Measurements from ENCODE around the gene GPR108.
"Not testable (repeated sequence)": the region's sequence is repeated elsewhere in the genome, so short reads cannot be mapped to it uniquely, and the experiment has no call there.

GPR108 gene

DNA sequence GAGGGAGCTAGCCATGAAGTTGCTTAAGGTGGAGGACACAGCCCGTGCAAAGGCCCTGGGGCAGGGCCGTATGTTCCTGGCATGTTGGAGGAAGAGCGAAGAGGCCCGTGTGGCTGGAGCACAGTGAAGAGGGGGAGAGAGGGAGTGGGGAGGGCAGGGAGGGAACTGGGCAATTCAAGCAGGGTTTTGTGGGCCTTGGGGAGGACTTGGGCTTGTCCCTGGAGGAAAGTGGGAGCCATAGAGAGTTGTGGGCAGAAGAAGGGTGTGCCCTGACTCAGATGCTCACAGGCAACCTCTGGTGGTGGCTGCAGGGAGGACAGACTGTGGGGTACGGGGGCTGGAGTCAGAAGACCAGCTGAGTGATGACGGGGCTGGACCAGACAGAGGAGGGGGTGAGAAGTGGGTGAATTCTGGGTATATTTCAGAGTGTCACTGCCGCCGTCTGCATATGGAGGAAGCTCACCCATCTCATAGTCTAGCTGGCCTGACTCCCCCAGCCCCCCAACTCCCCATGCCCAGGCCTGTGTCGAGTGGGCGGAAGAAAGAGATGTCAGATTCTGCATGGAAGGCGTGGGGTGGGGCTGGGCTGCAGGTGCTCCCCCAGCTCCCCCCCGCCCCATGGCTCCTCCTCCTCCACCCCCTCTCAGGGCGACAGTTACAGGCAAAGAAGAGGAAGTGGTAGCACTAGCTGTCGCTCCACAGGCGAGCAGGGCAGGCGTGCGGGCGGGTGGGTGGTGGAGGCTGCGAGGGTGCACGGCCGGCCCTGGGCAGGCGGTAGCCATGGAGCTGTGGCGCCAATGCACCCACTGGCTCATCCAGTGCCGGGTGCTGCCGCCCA lies 34.9 kb upstream of the GPR108 start, which contains the start of gene VAV1:
TSS of gene VAV1 (plus strand) at position 681 of the 838 bp plus-strand sequence. CDS start at position 781, 100 bp downstream.
- Histone ChIP-seq H3K9me3 (ENCODE audit: insufficient read depth, low read depth, low read length) (no peaks in the 10 kb centered on the region), H3F3A (ENCODE audit: low read depth) (peaks cover 10% of the 10 kb centered on the region; the same call in 1 of the 2 replicates), H3K9ac (ENCODE audit: low read depth, low read length, poor library complexity, severe bottlenecking) (peak within 1 kb of the TSS; percentile 96), H3K36me3 (ENCODE audit: insufficient read depth, low read length) (peaks cover 7% of the 10 kb centered on the region; the same call in 1 of the 2 replicates), H3K4me1 (ENCODE audit: insufficient read depth, low read length, poor library complexity, severe bottlenecking) (peaks cover 20% of the 10 kb centered on the region), H3K4me2 (ENCODE audit: low read depth, low read length, poor library complexity, severe bottlenecking) (peak within 1 kb of the TSS; percentile 75), H3K4me3 (ENCODE audit: low read length, poor library complexity, severe bottlenecking) (peak within 1 kb of the TSS; percentile 95), H2AFZ (ENCODE audit: low read length) (peak within 1 kb of the TSS; percentile 52), H4K20me1 (ENCODE audit: insufficient read depth, low read length, poor library complexity, severe bottlenecking) (peaks cover 39% of the 10 kb centered on the region), H3K79me2 (ENCODE audit: insufficient read depth, low read length) (peaks cover 45% of the 10 kb centered on the region), H3K9me2 (replicated peaks; ENCODE audit: low read depth, low read length) (no peaks in the 10 kb centered on the region), H3K27me3 (ENCODE audit: insufficient read depth, low read length, poor library complexity, severe bottlenecking) (no peaks in the 10 kb centered on the region)
- TF ChIP-seq EZH2phosphoT487 (IDR thresholded peaks at IDR 0.05; ENCODE audit: borderline replicate concordance), result no peak
- peak; percentile 70 for TF ChIP-seq CTCF (conservative IDR thresholded peaks at IDR 0.05; ENCODE audit: low read length)

DNA sequence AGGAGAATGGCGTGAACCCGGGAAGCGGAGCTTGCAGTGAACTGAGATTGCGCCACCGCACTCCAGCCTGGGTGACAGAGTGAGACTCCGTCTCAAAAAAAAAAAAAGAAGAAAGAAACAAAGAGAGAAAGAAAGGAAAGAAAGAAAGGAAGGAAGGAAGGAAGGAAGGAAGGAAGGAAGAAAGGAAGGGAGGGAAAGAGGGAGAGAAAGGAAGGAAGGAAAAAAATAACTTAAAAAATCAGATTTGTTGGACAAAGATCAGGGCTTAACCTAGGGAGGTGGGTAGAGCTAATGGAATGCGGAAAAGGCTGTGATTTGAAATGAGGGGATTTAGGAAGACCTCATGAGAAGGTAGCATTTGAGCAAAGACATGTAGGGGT lies 34.3 kb upstream of the GPR108 start:
- peaks cover 33% of the 10 kb centered on the region for H4K20me1 ChIP-seq (ENCODE audit: insufficient read depth, low read length, poor library complexity, severe bottlenecking)
- H3K4me3 ChIP-seq (ENCODE audit: low read length, poor library complexity, severe bottlenecking), result peak overlapping the region; percentile 95
- not testable (repeated sequence) for H3K9me2 ChIP-seq (replicated peaks; ENCODE audit: low read depth, low read length); H3F3A ChIP-seq (ENCODE audit: low read depth); H3K4me2 ChIP-seq (ENCODE audit: low read depth, low read length, poor library complexity, severe bottlenecking); H3K27me3 ChIP-seq (ENCODE audit: insufficient read depth, low read length, poor library complexity, severe bottlenecking); H3K9ac ChIP-seq (ENCODE audit: low read depth, low read length, poor library complexity, severe bottlenecking); H2AFZ ChIP-seq (ENCODE audit: low read length); H3K9me3 ChIP-seq (ENCODE audit: insufficient read depth, low read depth, low read length); H3K36me3 ChIP-seq (ENCODE audit: insufficient read depth, low read length)
- H3K4me1 ChIP-seq (ENCODE audit: insufficient read depth, low read length, poor library complexity, severe bottlenecking), result peaks cover 22% of the 10 kb centered on the region
- H3K79me2 ChIP-seq (ENCODE audit: insufficient read depth, low read length), result peaks cover 39% of the 10 kb centered on the region

- Histone ChIP-seq H3K9me2 (replicated peaks; ENCODE audit: low read depth, low read length) (no peaks in the 10 kb centered on the region), H4K20me1 (ENCODE audit: insufficient read depth, low read length, poor library complexity, severe bottlenecking) (peaks cover 12% of the 10 kb centered on the region), H3K27me3 (ENCODE audit: insufficient read depth, low read length, poor library complexity, severe bottlenecking) (no peaks in the 10 kb centered on the region), H3K79me2 (ENCODE audit: insufficient read depth, low read length) (peaks cover 14% of the 10 kb centered on the region; the same call in 1 of the 2 replicates), H3K4me3 (ENCODE audit: low read length, poor library complexity, severe bottlenecking) (no peak overlapping the region), H2AFZ (ENCODE audit: low read length) (no peak overlapping the region), H3K36me3 (ENCODE audit: insufficient read depth, low read length) (no peaks in the 10 kb centered on the region), H3K4me2 (ENCODE audit: low read depth, low read length, poor library complexity, severe bottlenecking) (no peak overlapping the region), H3K9ac (ENCODE audit: low read depth, low read length, poor library complexity, severe bottlenecking) (no peak overlapping the region), H3K9me3 (ENCODE audit: insufficient read depth, low read depth, low read length) (no peaks in the 10 kb centered on the region), H3K4me1 (ENCODE audit: insufficient read depth, low read length, poor library complexity, severe bottlenecking) (peaks cover 13% of the 10 kb centered on the region), H3F3A (ENCODE audit: low read depth) (peaks cover 10% of the 10 kb centered on the region; the same call in 1 of the 2 replicates)
- TF ChIP-seq EZH2phosphoT487 (IDR thresholded peaks at IDR 0.05; ENCODE audit: borderline replicate concordance), result no peak
- TF ChIP-seq CTCF (conservative IDR thresholded peaks at IDR 0.05; ENCODE audit: low read length), result peak; percentile 59
These were observed 31.7 kb upstream of the GPR108 start for GRCh38 chr19:6769006-6769619.
